WTC11 (cell line): ENCODE measurements around the gene PTPN2.

Experiments used
- CREB1 ChIP-seq: sonication (generic); formaldehyde crosslinking; IDR thresholded peaks from 2 replicates; pipeline ENCODE4 v1.8.0; 2023; ENCODE audit warnings: mild to moderate bottlenecking, missing genetic modification reagents
- CTCF ChIP-seq: fragments of 200-600 bp; IDR thresholded peaks from 2 replicates; pipeline ENCODE4 v1.8.0; 2022; ENCODE audit warnings: antibody characterized with exemption
- E2F5 ChIP-seq: sonication (generic); formaldehyde crosslinking; IDR thresholded peaks from 2 replicates; pipeline ENCODE4 v1.8.1; 2022; ENCODE audit warnings: mild to moderate bottlenecking, moderate library complexity, missing genetic modification reagents
- ELF4 ChIP-seq: sonication (generic); formaldehyde crosslinking; IDR thresholded peaks from 2 replicates; pipeline ENCODE4 v1.8.1; 2022; ENCODE audit warnings: low read depth, mild to moderate bottlenecking, moderate library complexity, missing genetic modification reagents
- ESRRA ChIP-seq: sonication (generic); formaldehyde crosslinking; IDR thresholded peaks from 2 replicates; pipeline ENCODE4 v1.8.1; 2022; ENCODE audit warnings: mild to moderate bottlenecking, missing genetic modification reagents, borderline replicate concordance
- SMAD4 ChIP-seq: sonication (generic); formaldehyde crosslinking; IDR thresholded peaks from 2 replicates; pipeline ENCODE4 v1.8.0; 2022; ENCODE audit warnings: mild to moderate bottlenecking, missing genetic modification reagents
- ZNF423 ChIP-seq: fragments of 250-450 bp; sonication (Bioruptor Pico); IDR thresholded peaks from 2 replicates; pipeline ENCODE4 v2.1.2; 2022; ENCODE audit warnings: mild to moderate bottlenecking, moderate library complexity

- TF ChIP-seq E2F5 (CRISPR knock-in tag) (no peak), CREB1 (no peak), ESRRA (CRISPR knock-in tag) (no peak), CTCF (no peak), ELF4 (no peak), ZNF423 (CRISPR knock-in tag) (no peak), SMAD4 (no peak)
These were observed 60.1 kb downstream of the PTPN2 start for GRCh38 chr18:12823892-12824291.
